Kidney (tissue), 14 donors: ENCODE data around the gene CPM. TPM values are rescaled to one million over a fixed set of nuclear protein-coding genes. Genes with fewer than 3 reads are reported as not detected.

ENCODE experiments used
- DNase-seq, 5 donors: peaks; one replicate each; pipeline ENCODE4 v3.0.0-alpha.2; 2013 to 2020
- FAIRE-seq: peaks from 2 replicates; lab custom pipeline; 2012; peaks lifted over from hg19 to GRCh38; lab: Jason Lieb, UNC
- H3K27ac ChIP-seq, 2 donors: one replicate each; pipeline ENCODE4 v1.7.0; 2013; ENCODE audit warnings: low read depth in 2 of 2, low read length in 2 of 2, inconsistent platforms in 1 of 2
- H3K27me3 ChIP-seq: one replicate; pipeline ENCODE4 v1.7.1; 2013; ENCODE audit warnings: low read length, inconsistent platforms; ENCODE audit not compliant: control insufficient read depth, insufficient read depth
- H3K36me3 ChIP-seq, 3 donors: one replicate each; pipeline versions ENCODE4 v1.7.0 to v1.7.1; 2013; ENCODE audit warnings: low read length in 3 of 3, control low read depth in 1 of 3, inconsistent platforms in 1 of 3; ENCODE audit not compliant: insufficient read depth in 3 of 3, control insufficient read depth in 2 of 3
- H3K4me1 ChIP-seq, 3 donors: one replicate each; pipeline versions ENCODE4 v1.7.0 to v1.7.1; 2013; ENCODE audit warnings: low read length in 3 of 3, inconsistent platforms in 1 of 3, low read depth in 1 of 3; ENCODE audit not compliant: control insufficient read depth in 2 of 3, insufficient read depth in 2 of 3
- H3K4me3 ChIP-seq, 3 donors: one replicate each; pipeline versions ENCODE4 v1.7.0 to v1.8.1; 2013; ENCODE audit warnings: low read length in 3 of 3, control low read depth in 1 of 3, inconsistent platforms in 1 of 3
- H3K9ac ChIP-seq, 3 donors: one replicate each; pipeline versions ENCODE4 v1.7.0 to v1.7.1; 2013; ENCODE audit warnings: low read length in 3 of 3, control low read depth in 1 of 3, inconsistent platforms in 1 of 3
- H3K9me3 ChIP-seq, 3 donors: one replicate each; pipeline versions ENCODE4 v1.7.0 to v1.7.1; 2013; ENCODE audit warnings: low read length in 3 of 3, control low read depth in 1 of 3, inconsistent platforms in 1 of 3; ENCODE audit not compliant: control insufficient read depth in 2 of 3, insufficient read depth in 1 of 3
- CTCF ChIP-seq: IDR thresholded peaks from 3 replicates; pipeline ENCODE4 v1.5.1; 2012; ENCODE audit warnings: mild to moderate bottlenecking, moderate library complexity, borderline replicate concordance; ENCODE audit not compliant: insufficient read depth; ENCODE audit errors: extremely low read depth
- intact Hi-C: fragments of 100-400 bp; cut with DNase I; formaldehyde crosslinking; loops from one replicate; pipeline ENCODE4 v1.11.1; 2022
- polyA plus RNA-seq: library from polyadenylated mRNA; stranded (reverse); fragments of 350-450 nt; fragmentation: Illumina TruSeq; extraction: RNeasy Lipid Tissue Mini Kit (QIAGEN cat#74804); gene quantifications from one replicate; pipeline ENCODE4 v1.2.3, GENCODE V29; 2014; ENCODE audit warnings: low read depth, low replicate concordance; ENCODE audit not compliant: insufficient read depth
- total RNA-seq: library from RNA; stranded (reverse); fragmentation: NEBNext Ultra II Directional; extraction: Animal tissue kit (Norgen Biotek cat#: 25700); gene quantifications from one replicate; pipeline ENCODE4 v1.2.1, GENCODE V29; 2021
- donor health status: control.
- donor health status: control.
- donor health status: control.
- donor health status: control.
- donor health status: control.
- donor health status: DM: yes; HTN: yes; CAD: no.
- donor health status: Normal renal cell carcinoma (clear cell type).

Gene CPM
- total and polyA plus RNA-seq, 2 donors from 2014 or later = 35.7 to 144 TPM

- FAIRE-seq (no peak), DNase-seq (no peak)
- Histone ChIP-seq H3K4me3 (no peak overlapping the region), H3K27ac (no peak overlapping the region), H3K36me3 (peaks cover 7 to 20% (median 12%) of the 10 kb centered on the region in 3 donors), H3K9me3 (no peaks in the 10 kb centered on the region), H3K4me1 (no peaks in the 10 kb centered on the region), H3K27me3 (no peaks in the 10 kb centered on the region), H3K9ac (no peak overlapping the region)
- intact Hi-C loops = no loop called here
- no peak for TF ChIP-seq CTCF
Measured at GRCh38 chr12:68833508-68833907, 99.5 kb downstream of the CPM start.

- DNase-seq = no peak
- no peak for TF ChIP-seq CTCF
- H3K4me1 ChIP-seq = no peaks in the 10 kb centered on the region
- no peaks in the 10 kb centered on the region for H3K9me3 ChIP-seq
- intact Hi-C loops = no loop called here
- no peak for FAIRE-seq
- H3K9ac ChIP-seq = no peak overlapping the region
- peaks cover 3 to 15% (median 12%) of the 10 kb centered on the region in 3 donors for H3K36me3 ChIP-seq
- no peak overlapping the region for H3K27ac ChIP-seq
- H3K27me3 ChIP-seq = no peaks in the 10 kb centered on the region
- no peak overlapping the region for H3K4me3 ChIP-seq
Measured at GRCh38 chr12:68832504-68832867, 100.5 kb downstream of the CPM start.

GRCh38 chr12:68831751-68832503 lies 101.0 kb downstream of the CPM start:
- no peak for FAIRE-seq
- Histone ChIP-seq H3K36me3 (peaks cover 3 to 15% (median 9%) of the 10 kb centered on the region in 3 donors), H3K9me3 (no peaks in the 10 kb centered on the region), H3K4me3 (no peak overlapping the region), H3K27me3 (no peaks in the 10 kb centered on the region), H3K4me1 (no peaks in the 10 kb centered on the region), H3K9ac (no peak overlapping the region), H3K27ac (no peak overlapping the region)
- intact Hi-C loops = no loop called here
- no peak for DNase-seq
- no peak for TF ChIP-seq CTCF
